Skin epidermis (tissue), 12 donors: ENCODE measurements around the gene S100A11.
A peak's percentile ranks its signal among the peaks of the same experiment; 100 is the strongest.
"Not testable (repeated sequence)": the region's sequence is repeated elsewhere in the genome, so short reads cannot be mapped to it uniquely, and the experiment has no call there.

Experiments used
- H3K27ac ChIP-seq, 21 experiments: fragments of 200-600 bp; sonication (generic) in 11 of 21; one replicate each; pipeline ENCODE4 v1.5.0; 2020; ENCODE audit warnings: mild to moderate bottlenecking in 3 of 21, inconsistent platforms in 2 of 21, moderate library complexity in 2 of 21
- H3K4me3 ChIP-seq, 7 experiments: fragments of 200-600 bp; sonication (generic) in 2 of 7; one replicate each; pipeline ENCODE4 v1.5.0; 2020; ENCODE audit warnings: inconsistent platforms in 2 of 7, mild to moderate bottlenecking in 2 of 7, moderate library complexity in 1 of 7

S100A11 gene

GRCh38 chr1:152036267-152037216 is at the start of gene S100A11:
Gene S100A11 (minus strand): TSS chr1:152037004. CDS start chr1:152036915, 89 bp downstream.
- peak within 1 kb of the TSS; percentile 60 to 81 (median 66) for H3K4me3 ChIP-seq
- H3K27ac ChIP-seq = peak within 1 kb of the TSS; percentile 85 to 100 (median 98)

GRCh38 chr1:152084853-152085252 is 48.0 kb upstream of the S100A11 start:
- Histone ChIP-seq H3K4me3 (no peak overlapping the region), H3K27ac (no peak overlapping the region)

- H3K4me3 ChIP-seq, H3K27ac ChIP-seq: not testable (repeated sequence)
Observed at GRCh38 chr1:152081026-152081425, 44.2 kb upstream of the S100A11 start.

GRCh38 chr1:152080494-152080893 is 43.7 kb upstream of the S100A11 start:
- H3K4me3 ChIP-seq, H3K27ac ChIP-seq: not testable (repeated sequence)

GRCh38 chr1:152078831-152079441 is 42.1 kb upstream of the S100A11 start:
- Histone ChIP-seq H3K27ac (no peak overlapping the region), H3K4me3 (no peak overlapping the region)

GRCh38 chr1:152072311-152072710 is 35.5 kb upstream of the S100A11 start:
- Histone ChIP-seq H3K4me3 (no peak overlapping the region), H3K27ac (no peak overlapping the region)

- Histone ChIP-seq H3K27ac (no peak overlapping the region), H3K4me3 (no peak overlapping the region)
Observed at GRCh38 chr1:152071123-152071522, 34.3 kb upstream of the S100A11 start.

GRCh38 chr1:152067929-152068328 is 31.1 kb upstream of the S100A11 start:
- H3K4me3 ChIP-seq = no peak overlapping the region
- H3K27ac ChIP-seq = no peak overlapping the region

GRCh38 chr1:152067150-152067549 is 30.3 kb upstream of the S100A11 start:
- no peak overlapping the region for H3K4me3 ChIP-seq
- no peak overlapping the region for H3K27ac ChIP-seq

- Histone ChIP-seq H3K4me3 (no peak overlapping the region), H3K27ac (no peak overlapping the region)
Observed at GRCh38 chr1:152061952-152062351, 25.1 kb upstream of the S100A11 start.

GRCh38 chr1:152053375-152053774 is 16.6 kb upstream of the S100A11 start:
- H3K4me3 ChIP-seq = no peak overlapping the region
- H3K27ac ChIP-seq = no peak overlapping the region

- Histone ChIP-seq H3K4me3 (no peak overlapping the region), H3K27ac (no peak overlapping the region)
Observed at GRCh38 chr1:152052606-152053005, 15.8 kb upstream of the S100A11 start.

GRCh38 chr1:152050886-152051675 is 14.3 kb upstream of the S100A11 start:
- peak overlapping the region in 17 of 21 experiments; percentile 1 to 92 (median 42) for H3K27ac ChIP-seq
- H3K4me3 ChIP-seq = no peak overlapping the region

GRCh38 chr1:152049291-152050083 is 12.7 kb upstream of the S100A11 start:
- H3K27ac ChIP-seq = peak overlapping the region in 17 of 21 experiments; percentile 87 to 97 (median 95)
- no peak overlapping the region for H3K4me3 ChIP-seq

GRCh38 chr1:152048416-152049009 is 11.7 kb upstream of the S100A11 start:
- peak overlapping the region in 2 of 7 experiments; percentile 3 to 18 for H3K4me3 ChIP-seq

GRCh38 chr1:152047730-152048415 is 11.1 kb upstream of the S100A11 start:
- Histone ChIP-seq H3K27ac (peak overlapping the region; percentile 75 to 98 (median 94)), H3K4me3 (peak overlapping the region in 4 of 7 experiments; percentile 3 to 18 (median 13))

More at GRCh38 chr1:152048416-152049009, 11.7 kb upstream of the S100A11 start:
- H3K27ac ChIP-seq = peak overlapping the region; percentile 75 to 98 (median 94)

- H3K4me3 ChIP-seq = peak overlapping the region in 4 of 7 experiments; percentile 3 to 18 (median 13)
- peak overlapping the region; percentile 75 to 98 (median 94) for H3K27ac ChIP-seq
Observed at GRCh38 chr1:152047413-152047729, 10.6 kb upstream of the S100A11 start.

GRCh38 chr1:152044386-152044785 is 7.6 kb upstream of the S100A11 start:
- Histone ChIP-seq H3K4me3 (no peak overlapping the region), H3K27ac (peak overlapping the region in 1 of 21 experiments; percentile 4)
